Calu3 (cell line): Measurements from ENCODE around the gene CEMP1. TPM values are rescaled to one million over a fixed set of nuclear protein-coding genes. Genes with fewer than 3 reads are reported as not detected.

Experiments
- BruUV-seq: library from RNA; stranded (reverse); fragments of 400-500 nt; replicated peaks from 2 replicates; lab custom pipeline; 2021; lab: Mats Ljungman, UMichigan
- CTCF ChIA-PET: fragments of 300-600 bp; sonication (Branson Sonifier 250); formaldehyde crosslinking; loops from one replicate; lab custom pipeline; 2022; ENCODE audit warnings: antibody characterized with exemption; lab: Charles Lee
- DNase-seq: peaks from one replicate; pipeline ENCODE4 v3.0.0; 2022
- H3K27ac Mint-ChIP-seq: one replicate; pipeline ENCODE4 v1.8.0; 2022; ENCODE audit warnings: mixed read lengths; ENCODE audit not compliant: unreplicated experiment
- H3K27me3 Mint-ChIP-seq: one replicate; pipeline ENCODE4 v1.8.0; 2022; ENCODE audit warnings: mixed read lengths; ENCODE audit not compliant: unreplicated experiment
- H3K36me3 Mint-ChIP-seq: one replicate; pipeline ENCODE4 v1.8.0; 2022; ENCODE audit warnings: mild to moderate bottlenecking, moderate library complexity, mixed read lengths; ENCODE audit not compliant: insufficient read depth, unreplicated experiment
- H3K4me1 Mint-ChIP-seq: one replicate; pipeline ENCODE4 v1.8.0; 2022; ENCODE audit warnings: mild to moderate bottlenecking, low read depth, mixed read lengths; ENCODE audit not compliant: unreplicated experiment
- H3K4me3 Mint-ChIP-seq: one replicate; pipeline ENCODE4 v1.8.0; 2022; ENCODE audit warnings: mild to moderate bottlenecking, low read depth, moderate library complexity, mixed read lengths; ENCODE audit not compliant: unreplicated experiment
- H3K9me3 Mint-ChIP-seq: one replicate; pipeline ENCODE4 v1.8.0; 2022; ENCODE audit warnings: low read depth, mixed read lengths; ENCODE audit not compliant: unreplicated experiment
- CTCF ChIP-seq: fragments of 200-600 bp; IDR thresholded peaks from one replicate; pipeline ENCODE4 v1.8.0; 2022; ENCODE audit warnings: antibody characterized with exemption; ENCODE audit not compliant: unreplicated experiment
- intact Hi-C: fragments of 100-400 bp; cut with micrococcal nuclease; formaldehyde crosslinking; loops from one replicate; pipeline ENCODE4 v1.10.0; 2022; ENCODE audit not compliant: unreplicated experiment
- total RNA-seq: library from RNA; stranded (reverse); gene quantifications from 2 replicates; pipeline ENCODE4 v1.2.3, GENCODE V29; 2022

Gene CEMP1
- total RNA-seq, 1 experiment from 2014 or later = 0.90 TPM

GRCh38 chr16:2519711-2520080 lies 11.5 kb downstream of the CEMP1 start:
- Mint-ChIP-seq H3K9me3 (no peaks in the 10 kb centered on the region), H3K27me3 (no peaks in the 10 kb centered on the region), H3K4me3 (peak overlapping the region; percentile 83), H3K36me3 (peaks cover 90% of the 10 kb centered on the region), H3K27ac (peak overlapping the region; percentile 77), H3K4me1 (peaks cover 55% of the 10 kb centered on the region)
- no TSS peak for BruUV-seq
- intact Hi-C loops = no loop called here
- no peak for TF ChIP-seq CTCF
- CTCF ChIA-PET = interaction anchor here (0.7 to 1.6 kb wide), 5 partner anchors 8 to 731 kb away, joined by 3 to 11 read pairs (median 3); partner anchors contain the start of gene PDPK1
- no peak for DNase-seq

GRCh38 chr16:2518823-2519710 lies 12.1 kb downstream of the CEMP1 start:
- Mint-ChIP-seq H3K4me1 (peaks cover 49% of the 10 kb centered on the region), H3K27me3 (no peaks in the 10 kb centered on the region)

GRCh38 chr16:2517954-2518605 lies 13.1 kb downstream of the CEMP1 start:
- Mint-ChIP-seq H3K4me3 (no peak overlapping the region), H3K4me1 (peaks cover 42% of the 10 kb centered on the region), H3K27ac (no peak overlapping the region), H3K36me3 (peaks cover 90% of the 10 kb centered on the region), H3K27me3 (no peaks in the 10 kb centered on the region), H3K9me3 (no peaks in the 10 kb centered on the region)
- BruUV-seq = no TSS peak
- CTCF ChIA-PET = no interaction called here
- no peak for DNase-seq
- intact Hi-C loops = no loop called here
- TF ChIP-seq CTCF = no peak

More at GRCh38 chr16:2518823-2519710, 12.1 kb downstream of the CEMP1 start:
- no TSS peak for BruUV-seq
- no peak for TF ChIP-seq CTCF
- H3K36me3 Mint-ChIP-seq = peaks cover 90% of the 10 kb centered on the region
- peak overlapping the region; percentile 83 for H3K4me3 Mint-ChIP-seq
- CTCF ChIA-PET = interaction anchor here (0.6 to 0.7 kb wide), 2 partner anchors 8 to 32 kb away, joined by 3 to 4 read pairs; no protein-coding TSS in a partner anchor
- intact Hi-C loops = no loop called here
- DNase-seq = no peak
- H3K27ac Mint-ChIP-seq = peak overlapping the region; percentile 77
- no peaks in the 10 kb centered on the region for H3K9me3 Mint-ChIP-seq

- CTCF ChIA-PET = interaction anchor here (0.6 kb wide), 1 partner anchor 42 kb away, joined by 5 read pairs; no protein-coding TSS in a partner anchor
- Mint-ChIP-seq H3K27me3 (no peaks in the 10 kb centered on the region), H3K27ac (peak overlapping the region; percentile 87), H3K4me1 (peaks cover 49% of the 10 kb centered on the region), H3K4me3 (peak overlapping the region; percentile 86), H3K9me3 (no peaks in the 10 kb centered on the region), H3K36me3 (peaks cover 90% of the 10 kb centered on the region)
- BruUV-seq = TSS peak; percentile 32
- TF ChIP-seq CTCF = no peak
- DNase-seq = no peak
- intact Hi-C loops = no loop called here
Measured at GRCh38 chr16:2516391-2517240, 14.6 kb downstream of the CEMP1 start.
